Measurements from ENCODE around the gene ZNF423.

Gene ZNF423

DNA sequence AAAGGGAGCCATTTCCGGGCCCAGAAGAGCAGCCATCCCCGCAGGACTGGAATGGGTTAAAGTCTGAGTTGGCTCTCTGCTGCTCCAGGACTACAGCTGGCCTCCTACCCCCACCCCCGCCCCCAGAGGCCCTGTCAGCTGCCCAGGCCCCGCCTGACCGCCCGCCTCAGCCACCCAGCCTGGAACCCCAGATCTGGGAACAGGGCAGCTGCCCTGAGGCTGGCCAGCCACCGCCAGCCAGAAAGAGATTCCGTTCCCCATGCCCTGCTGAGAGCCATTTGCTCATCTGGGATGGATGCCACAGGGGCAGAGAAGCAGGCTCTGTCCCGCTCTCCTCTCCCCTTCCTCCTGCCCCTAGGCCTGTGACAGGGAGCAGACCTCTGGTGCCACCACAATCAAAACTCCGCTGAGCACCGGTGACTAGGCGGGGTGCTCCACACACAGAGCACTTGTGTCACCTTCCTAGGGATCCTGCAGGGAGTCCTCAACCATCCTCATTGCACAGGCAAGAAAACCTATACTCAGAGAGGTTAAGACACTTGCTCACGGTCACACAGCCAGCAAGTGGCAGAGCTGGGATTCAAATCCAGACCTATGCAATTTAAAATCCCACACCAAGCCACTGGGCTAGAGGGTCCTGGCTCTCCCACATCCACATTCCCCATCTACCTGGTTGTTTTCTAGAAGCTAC, 44.1 kb downstream of the ZNF423 start:
- no peak overlapping the region for H3K4me3 ChIP-seq (ENCODE audit: low read depth, low read length)
- no peak for DNase-seq (ENCODE audit: low read depth)
- no peak for TF ChIP-seq CTCF (IDR thresholded peaks at IDR 0.05; ENCODE audit: low read depth, low read length, missing control alignments)

GRCh38 chr16:49810831-49811230, 45.1 kb downstream of the ZNF423 start:
- TF ChIP-seq CTCF (IDR thresholded peaks at IDR 0.05; ENCODE audit: low read depth, low read length, missing control alignments), result no peak
- no peak overlapping the region for H3K4me3 ChIP-seq (ENCODE audit: low read depth, low read length)
- DNase-seq (ENCODE audit: low read depth), result no peak

DNA sequence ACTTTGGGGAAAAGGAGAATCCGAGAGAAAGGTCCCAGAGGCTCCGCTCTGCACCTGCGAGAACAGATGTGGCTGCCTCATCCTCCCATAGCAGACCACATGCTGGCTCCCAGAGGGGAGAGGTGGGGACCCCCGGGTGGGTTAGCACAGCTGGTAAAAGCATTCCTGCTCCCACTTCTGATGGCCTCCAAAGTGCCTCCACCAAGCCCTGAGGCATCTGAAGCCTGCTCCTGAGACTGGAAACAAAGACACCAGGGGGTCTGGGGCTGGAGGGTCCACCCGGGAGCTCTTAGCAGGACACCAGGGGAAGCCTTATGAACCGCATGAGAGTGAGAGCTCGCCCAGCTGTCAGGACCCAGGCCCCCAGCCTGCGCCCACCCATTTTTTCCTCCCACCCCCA, 46.4 kb downstream of the ZNF423 start:
- no peak overlapping the region for H3K4me3 ChIP-seq (ENCODE audit: low read depth, low read length)
- DNase-seq (ENCODE audit: low read depth), result no peak
- no peak for TF ChIP-seq CTCF (IDR thresholded peaks at IDR 0.05; ENCODE audit: low read depth, low read length, missing control alignments)

DNA sequence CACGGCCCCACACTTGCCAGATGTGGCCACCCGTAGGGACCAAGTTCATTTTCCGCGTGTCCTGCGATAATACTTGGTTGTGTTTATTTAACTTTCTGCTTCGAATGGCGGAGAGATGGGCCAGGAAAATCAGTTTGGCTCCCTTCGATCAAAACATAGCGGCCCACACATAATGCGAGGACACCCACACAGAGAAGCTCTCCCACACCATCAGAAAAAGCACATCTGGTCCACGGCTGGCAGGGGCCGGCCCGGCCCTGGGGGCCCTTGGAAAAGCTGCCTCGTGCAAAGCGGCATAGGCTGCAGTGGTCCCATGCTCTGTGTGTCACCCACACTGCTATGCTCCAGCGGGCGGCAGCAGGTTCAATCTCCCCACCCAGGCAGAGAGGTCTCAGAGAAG, 46.9 kb downstream of the ZNF423 start:
- DNase-seq (ENCODE audit: low read depth), result no peak
- H3K4me3 ChIP-seq (ENCODE audit: low read depth, low read length), result no peak overlapping the region
- TF ChIP-seq CTCF (IDR thresholded peaks at IDR 0.05; ENCODE audit: low read depth, low read length, missing control alignments), result no peak

DNA sequence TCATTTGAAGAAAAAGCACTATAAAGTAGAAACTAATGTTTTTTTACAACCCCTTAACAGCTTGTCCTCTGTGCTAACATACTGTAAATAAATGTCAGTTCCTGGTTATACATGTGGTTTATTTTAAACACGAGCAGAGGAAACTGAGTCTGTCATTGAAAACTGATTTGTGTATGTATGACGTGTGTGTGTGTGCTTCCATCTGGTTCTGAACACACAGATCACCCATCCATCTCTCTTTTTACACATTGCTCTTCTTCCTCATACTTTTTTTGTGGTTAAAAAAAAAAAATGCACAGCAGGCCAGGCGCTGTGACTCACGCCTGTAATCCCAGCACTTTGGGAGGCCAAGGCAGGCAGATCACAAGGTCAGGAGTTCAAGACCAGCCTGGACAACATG, 49.5 kb downstream of the ZNF423 start:
- no peak for DNase-seq (ENCODE audit: low read depth)
- H3K4me3 ChIP-seq (ENCODE audit: low read depth, low read length), result no peak overlapping the region
- no peak for TF ChIP-seq CTCF (IDR thresholded peaks at IDR 0.05; ENCODE audit: low read depth, low read length, missing control alignments)

- TF ChIP-seq CTCF (IDR thresholded peaks at IDR 0.05; ENCODE audit: low read depth, low read length, missing control alignments), result no peak
- H3K4me3 ChIP-seq (ENCODE audit: low read depth, low read length), result no peak overlapping the region
- no peak for DNase-seq (ENCODE audit: low read depth)
These were observed 54.6 kb downstream of the ZNF423 start for GRCh38 chr16:49801290-49801689.

GRCh38 chr16:49800876-49801275, 55.0 kb downstream of the ZNF423 start:
- H3K4me3 ChIP-seq (ENCODE audit: low read depth, low read length), result no peak overlapping the region
- DNase-seq (ENCODE audit: low read depth), result no peak
- TF ChIP-seq CTCF (IDR thresholded peaks at IDR 0.05; ENCODE audit: low read depth, low read length, missing control alignments), result no peak

Data from GM12864 (cell line).